HG03045 (cell line): ENCODE measurements around the gene LLGL1.
"Not testable (repeated sequence)": the region's sequence is repeated elsewhere in the genome, so short reads cannot be mapped to it uniquely, and the experiment has no call there.

Experiments
- ATAC-seq: cut with Tn5 transposase; IDR thresholded peaks from one replicate; pipeline ENCODE4 v1.9.1; 2021; ENCODE audit warnings: mild to moderate bottlenecking, moderate library complexity; ENCODE audit not compliant: unreplicated experiment

LLGL1 gene

DNA sequence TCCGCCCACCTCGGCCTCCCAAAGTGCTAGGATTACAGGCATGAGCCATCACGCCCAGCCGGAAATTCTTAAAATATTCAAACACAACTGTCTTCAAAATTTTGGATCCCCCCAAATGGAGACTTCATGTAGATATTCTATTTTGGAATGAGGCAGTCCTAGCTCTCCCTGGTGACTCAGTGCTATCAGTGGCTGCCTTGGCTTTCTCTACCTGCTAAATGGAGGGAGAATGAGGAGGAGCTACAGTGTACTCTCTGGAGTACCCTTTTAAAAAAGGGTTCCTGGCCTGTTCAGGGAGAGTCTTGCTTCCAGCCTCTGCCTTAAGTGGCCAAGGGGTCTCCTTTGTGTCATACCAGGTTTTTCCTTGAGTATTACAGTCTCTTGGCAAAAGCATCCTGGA lies 31.0 kb upstream of the LLGL1 start:
- ATAC-seq: no peak

DNA sequence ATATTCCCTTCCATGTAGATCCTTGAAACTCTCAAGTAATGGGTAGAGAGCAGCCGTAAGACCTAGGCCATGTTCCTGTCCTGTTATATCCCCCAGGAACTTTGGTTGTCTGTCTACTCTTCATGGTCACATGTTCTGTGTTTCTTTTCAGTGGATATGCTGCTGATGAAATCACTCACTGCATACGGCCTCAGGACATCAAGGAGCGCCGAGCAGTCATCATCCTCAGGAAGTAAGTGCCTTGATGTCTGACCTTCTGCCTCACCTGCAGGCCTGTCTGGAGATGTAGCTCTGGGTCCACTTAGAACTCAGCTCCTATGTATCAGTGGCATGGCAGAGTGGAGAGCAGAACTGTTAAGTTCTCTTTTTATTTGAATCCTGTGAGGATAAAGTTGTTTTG lies 30.6 kb upstream of the LLGL1 start:
- ATAC-seq: no peak

GRCh38 chr17:18195246-18195645 lies 30.2 kb upstream of the LLGL1 start:
- no peak for ATAC-seq

DNA sequence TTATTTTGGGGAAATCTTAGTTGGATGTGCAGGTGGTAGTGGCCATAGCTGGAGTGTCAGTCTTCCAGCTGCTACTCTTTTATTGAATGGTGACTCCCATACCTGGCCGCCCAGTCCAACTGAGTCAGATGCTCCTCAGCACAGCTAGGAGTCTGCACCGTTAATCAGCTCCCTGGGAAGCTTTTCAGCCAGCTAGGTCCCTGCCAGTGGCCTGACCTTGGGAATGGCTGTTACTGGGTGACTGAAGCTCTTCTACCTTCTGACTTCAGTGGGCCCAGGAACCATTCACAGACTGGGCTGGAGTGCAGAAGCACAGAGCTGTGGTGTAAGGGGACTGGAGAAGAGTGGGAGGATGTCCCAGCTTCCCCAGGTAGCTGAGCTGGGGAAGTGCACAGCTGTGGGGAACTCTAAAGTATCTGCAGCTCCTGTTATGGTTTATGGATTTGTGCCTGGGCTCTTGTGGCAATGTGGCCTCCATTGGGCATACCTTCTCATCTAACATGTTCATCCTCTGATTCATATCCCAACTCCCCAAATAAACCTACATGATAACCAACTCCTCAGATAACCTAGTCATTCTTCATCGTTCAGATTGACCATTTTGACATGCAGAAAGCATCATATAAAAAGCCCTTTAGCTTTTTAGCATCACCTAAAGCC lies 27.8 kb upstream of the LLGL1 start:
- ATAC-seq: no peak

DNA sequence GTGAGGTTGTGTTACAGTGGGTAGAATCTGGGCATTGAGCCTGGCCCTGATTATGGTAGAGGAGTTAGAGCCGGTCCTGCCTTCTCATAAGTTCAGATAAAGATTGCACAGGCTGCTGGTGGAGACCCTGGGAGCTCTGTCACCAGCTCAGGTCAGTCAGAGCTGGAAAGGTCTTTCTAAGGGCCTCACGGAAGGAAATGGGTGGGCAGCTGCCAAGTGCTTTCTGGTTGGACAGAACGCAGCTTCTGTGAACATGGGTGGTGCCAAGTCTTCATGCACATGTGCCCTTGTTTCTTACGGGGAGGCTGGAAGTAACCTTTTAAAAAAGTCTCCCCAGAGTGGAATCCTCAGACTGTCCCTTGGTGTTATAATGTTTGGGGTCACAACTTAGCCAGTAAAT lies 26.9 kb upstream of the LLGL1 start:
- no peak for ATAC-seq

- no peak for ATAC-seq
Observed at GRCh38 chr17:18201108-18201507, 24.3 kb upstream of the LLGL1 start.

DNA sequence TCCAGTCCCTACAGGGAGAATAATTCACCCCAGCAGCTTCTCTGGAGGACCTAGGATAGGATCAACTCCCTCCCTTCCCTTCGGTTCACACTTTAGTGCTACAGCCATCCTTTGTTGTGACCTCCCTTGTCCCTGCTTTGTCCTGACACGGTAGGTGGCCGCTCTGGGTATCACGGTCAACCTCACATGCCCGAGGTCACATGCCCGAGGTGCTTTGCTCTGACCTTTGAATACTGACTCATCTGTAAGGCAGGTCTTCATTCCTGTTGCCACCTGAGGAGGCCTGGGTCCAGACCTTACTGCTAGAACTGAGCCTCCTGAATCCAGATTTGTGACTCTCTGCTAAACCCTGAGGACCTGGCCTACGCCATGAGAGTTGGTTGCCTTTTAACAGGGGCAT lies 22.1 kb upstream of the LLGL1 start:
- ATAC-seq: no peak

- ATAC-seq: no peak
Observed at GRCh38 chr17:18205861-18206260, 19.6 kb upstream of the LLGL1 start.

DNA sequence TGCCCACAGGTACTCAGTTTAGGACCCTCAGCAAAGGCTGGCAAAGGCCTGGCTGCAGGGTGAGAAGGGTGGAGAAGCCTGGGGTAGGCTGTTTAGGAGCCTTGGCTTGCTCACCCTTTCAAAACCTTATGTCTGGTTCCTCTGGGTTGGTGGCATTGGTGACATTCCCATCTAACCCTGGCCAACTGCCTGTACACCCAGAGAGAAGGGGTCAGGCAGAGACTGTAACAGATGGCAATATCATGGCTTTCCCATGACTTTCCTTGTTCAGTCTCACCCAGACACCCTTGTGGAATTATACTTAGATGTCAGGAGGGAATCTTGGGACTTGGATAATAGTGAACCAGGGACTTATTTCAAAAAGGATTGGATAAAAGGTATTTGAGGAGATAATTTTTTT lies 18.5 kb upstream of the LLGL1 start:
- ATAC-seq: no peak

DNA sequence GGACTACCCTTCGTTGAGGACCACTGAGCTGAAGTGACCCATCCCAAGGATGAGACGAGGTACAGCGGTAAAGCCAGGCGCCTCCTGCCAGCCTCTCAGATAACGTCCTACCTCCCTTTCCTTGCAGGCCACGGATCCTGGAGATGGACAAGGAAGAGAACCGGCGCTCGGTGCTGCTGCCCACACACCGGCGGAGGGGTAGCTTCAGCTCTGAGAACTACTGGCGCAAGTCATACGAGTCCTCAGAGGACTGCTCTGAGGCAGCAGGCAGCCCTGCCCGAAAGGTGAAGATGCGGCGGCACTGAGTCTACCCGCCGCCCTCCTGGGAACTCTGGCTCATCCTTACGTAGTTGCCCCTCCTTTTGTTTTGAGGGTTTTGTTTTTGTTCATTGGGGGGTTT lies 17.3 kb upstream of the LLGL1 start:
- ATAC-seq: no peak

DNA sequence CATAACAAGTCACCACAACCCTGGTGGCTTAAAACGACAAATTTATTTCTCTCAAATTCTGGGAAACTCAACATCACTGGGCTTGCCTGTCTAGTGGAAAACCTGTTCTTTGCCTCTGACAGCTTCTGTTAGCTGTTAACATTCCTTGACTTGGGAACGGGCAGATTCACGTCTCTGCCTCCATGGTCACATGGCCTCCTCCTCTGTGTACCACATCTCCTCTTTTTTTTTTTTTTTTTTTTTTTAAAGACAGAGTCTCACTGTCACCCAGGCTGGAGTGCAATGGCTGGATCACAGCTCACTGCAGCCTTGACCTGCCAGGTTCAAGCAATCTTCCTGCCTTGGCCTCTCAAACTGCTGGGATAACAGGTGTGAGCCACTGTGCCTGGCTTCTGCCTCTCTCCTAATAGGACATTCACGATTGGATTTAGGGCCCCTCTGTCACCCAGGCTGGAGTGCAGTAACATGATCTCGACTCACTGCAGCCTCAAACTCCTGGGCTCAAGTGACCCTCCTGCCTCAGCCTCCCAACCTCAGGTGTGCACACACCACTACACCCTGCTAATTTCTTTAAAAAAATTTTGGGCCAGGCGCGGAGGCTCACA lies 11.7 kb upstream of the LLGL1 start:
- ATAC-seq: no peak

- not testable (repeated sequence) for ATAC-seq
Observed at GRCh38 chr17:18216906-18217305, 8.5 kb upstream of the LLGL1 start.

DNA sequence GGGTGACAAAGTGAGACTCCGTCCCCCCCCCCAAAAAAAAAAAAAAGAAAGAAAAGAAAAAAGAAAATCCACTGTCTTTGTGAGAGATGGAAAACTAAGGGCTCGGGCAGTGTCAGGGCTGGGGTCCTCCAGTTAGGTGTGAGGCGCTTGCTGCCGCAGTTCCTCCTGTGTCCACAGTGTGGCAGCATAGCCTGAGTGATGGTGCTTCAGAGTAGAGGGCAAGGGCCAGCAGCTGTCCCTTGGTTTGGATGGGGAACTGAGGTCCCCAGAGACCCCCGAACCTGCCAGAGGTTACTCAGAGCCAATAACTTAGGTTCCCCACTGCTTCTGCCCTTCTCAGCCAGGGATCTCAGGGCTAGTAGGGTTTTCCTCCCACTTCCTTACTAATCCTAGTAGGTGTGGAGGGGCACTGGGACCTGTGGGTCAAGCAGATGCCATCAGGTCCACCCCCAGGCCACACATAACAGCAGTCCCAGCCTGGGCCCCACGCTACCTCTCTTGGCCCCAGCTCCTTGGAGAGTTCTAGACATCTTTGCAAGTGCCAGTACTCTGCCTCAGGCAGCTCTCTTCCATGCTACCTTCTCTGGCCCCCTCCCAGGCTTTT lies 7.9 kb upstream of the LLGL1 start:
- ATAC-seq: no peak

GRCh38 chr17:18218756-18219415 lies 6.5 kb upstream of the LLGL1 start:
- ATAC-seq: no peak

DNA sequence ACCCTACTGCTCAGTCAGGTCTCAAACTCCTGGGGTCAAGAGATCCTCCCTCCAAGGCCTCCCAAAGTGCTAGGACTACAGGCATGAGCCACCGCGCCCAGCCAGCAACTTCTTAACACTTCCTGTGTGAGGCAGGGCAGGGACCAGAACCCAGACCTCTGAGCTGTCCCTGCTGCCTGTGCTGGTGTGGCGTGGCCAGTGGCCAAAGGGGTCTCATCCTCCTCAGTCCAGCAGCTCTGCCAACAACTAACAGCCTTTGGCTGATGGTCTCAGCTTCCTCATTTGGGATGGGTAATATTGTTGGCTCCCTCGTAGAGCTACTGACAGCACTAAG lies 1.4 kb upstream of the LLGL1 start:
- no peak for ATAC-seq

DNA sequence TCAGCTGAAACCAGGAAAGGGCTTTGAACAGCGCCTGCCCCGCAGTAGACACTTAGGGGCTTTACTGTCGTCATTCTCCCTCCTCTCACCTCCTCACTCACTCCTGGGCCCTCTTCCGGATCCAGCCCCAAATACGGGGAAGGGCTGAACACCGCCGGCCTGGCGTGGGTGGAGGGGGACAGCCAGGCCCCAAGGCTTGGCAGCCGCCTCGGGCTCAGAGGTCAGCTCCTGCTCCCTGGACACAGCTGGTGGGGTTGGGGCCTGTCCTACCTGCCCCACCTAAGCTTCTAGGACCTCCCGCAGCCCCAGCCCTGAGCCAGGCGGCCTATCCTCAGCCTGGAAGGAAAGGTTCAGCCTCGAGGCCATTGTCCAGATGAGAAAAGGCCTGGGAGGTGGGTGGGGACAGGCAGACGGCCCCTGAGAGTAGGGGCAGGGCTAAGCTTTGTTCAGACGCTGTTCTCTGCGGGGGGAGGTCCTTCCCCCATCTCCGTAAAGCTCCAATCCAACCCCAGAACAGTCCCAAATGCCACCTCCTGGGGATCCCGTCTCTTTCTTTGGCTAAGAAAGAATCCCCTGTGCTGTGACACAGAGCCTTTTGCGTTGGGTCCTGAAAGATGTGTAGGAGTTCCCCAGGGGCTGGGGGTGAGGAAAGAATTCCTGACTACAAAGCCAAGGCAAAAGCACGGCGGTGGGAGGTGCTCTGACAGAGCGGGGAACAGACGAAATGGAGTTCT lies 881 bp upstream of the LLGL1 start:
- ATAC-seq: no peak

DNA sequence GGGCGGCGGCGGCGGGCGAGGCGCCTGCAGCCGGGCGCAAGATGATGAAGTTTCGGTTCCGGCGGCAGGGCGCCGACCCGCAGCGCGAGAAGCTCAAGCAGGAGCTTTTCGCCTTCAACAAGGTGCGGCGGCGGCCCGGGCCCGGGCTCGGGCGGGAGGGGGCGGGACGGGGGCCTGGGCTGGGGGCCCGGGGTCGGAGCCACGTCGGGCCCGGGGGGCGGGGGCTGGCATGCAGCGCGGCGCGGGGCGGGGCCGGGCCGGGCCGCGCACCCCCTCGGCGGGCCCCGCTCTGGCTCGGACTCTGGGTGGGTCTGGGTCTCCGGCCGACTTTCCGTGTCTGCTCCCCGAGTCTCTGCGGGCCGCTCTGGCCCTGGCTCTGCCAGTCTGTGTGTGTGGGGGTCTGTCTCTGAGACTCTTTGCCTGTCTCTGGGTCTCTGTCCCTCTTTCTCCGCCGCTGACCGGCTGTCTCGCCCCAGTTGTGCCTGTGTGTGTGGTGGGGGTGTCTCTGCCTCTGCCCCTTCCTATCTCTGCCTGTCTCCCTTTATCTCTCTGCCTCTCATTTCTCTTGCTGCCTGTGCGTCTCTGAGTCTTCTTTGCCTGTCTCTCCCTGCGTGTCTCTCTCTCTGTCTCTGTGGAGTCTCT lies 328 bp downstream of the LLGL1 start:
- peak; percentile 29 for ATAC-seq

GRCh38 chr17:18226284-18226945 lies 980 bp downstream of the LLGL1 start:
- ATAC-seq: no peak

DNA sequence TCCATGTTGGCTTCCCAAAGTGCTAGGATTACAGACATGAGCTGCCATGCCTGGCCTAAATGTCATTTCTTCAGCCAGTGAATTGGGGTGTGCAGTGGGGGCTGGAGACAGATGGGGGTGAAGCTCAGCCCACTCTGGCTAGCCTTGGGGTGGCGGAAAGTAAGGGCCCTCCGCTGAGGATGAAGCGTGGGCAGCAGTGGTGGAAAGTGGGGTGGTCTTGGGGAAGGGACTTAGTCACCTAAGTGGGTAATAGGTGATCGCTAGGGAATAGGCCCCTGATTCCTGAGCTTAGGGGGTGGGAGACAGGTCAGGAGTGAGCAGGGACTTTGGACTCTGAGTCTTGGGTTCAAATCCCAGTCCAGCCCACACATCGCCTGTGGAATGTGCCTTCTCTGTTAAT lies 2.2 kb downstream of the LLGL1 start:
- ATAC-seq: no peak

DNA sequence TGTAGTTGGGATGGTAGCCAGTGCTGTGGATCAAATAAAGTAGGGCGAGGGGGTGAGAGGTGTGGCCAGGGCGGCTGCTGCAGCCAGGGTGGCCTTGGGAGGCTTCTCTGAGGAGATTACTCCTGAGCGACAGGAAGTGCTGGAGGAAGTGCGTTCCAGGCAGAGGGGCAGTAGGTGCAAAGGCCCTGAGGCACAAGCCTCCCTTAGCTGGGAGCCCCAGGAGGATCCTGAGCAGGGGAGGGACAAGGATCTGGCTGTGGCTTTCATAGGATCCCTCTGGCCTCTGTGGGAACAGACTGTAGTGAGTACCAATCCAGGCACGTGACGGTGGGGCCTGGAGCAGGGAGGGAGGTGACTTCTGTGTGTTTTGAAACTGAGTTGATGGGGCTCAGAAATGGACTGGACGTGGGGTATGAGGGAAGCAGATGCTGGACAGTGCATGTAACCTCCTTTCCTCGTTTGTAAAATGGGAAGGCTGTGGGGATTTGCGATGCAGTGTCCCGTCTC lies 2.8 kb downstream of the LLGL1 start:
- no peak for ATAC-seq
